Kidney (tissue), 14 donors: ENCODE results near the gene USH2A. TPM values are rescaled to one million over a fixed set of nuclear protein-coding genes. Genes with fewer than 3 reads are reported as not detected.

Source experiments
- DNase-seq, 5 donors: peaks; one replicate each; pipeline ENCODE4 v3.0.0-alpha.2; 2013 to 2020
- FAIRE-seq: peaks from 2 replicates; lab custom pipeline; 2012; peaks lifted over from hg19 to GRCh38; lab: Jason Lieb, UNC
- H3K27ac ChIP-seq, 2 donors: one replicate each; pipeline ENCODE4 v1.7.0; 2013; ENCODE audit warnings: low read depth in 2 of 2, low read length in 2 of 2, inconsistent platforms in 1 of 2
- H3K27me3 ChIP-seq: one replicate; pipeline ENCODE4 v1.7.1; 2013; ENCODE audit warnings: low read length, inconsistent platforms; ENCODE audit not compliant: control insufficient read depth, insufficient read depth
- H3K36me3 ChIP-seq, 3 donors: one replicate each; pipeline versions ENCODE4 v1.7.0 to v1.7.1; 2013; ENCODE audit warnings: low read length in 3 of 3, control low read depth in 1 of 3, inconsistent platforms in 1 of 3; ENCODE audit not compliant: insufficient read depth in 3 of 3, control insufficient read depth in 2 of 3
- H3K4me1 ChIP-seq, 3 donors: one replicate each; pipeline versions ENCODE4 v1.7.0 to v1.7.1; 2013; ENCODE audit warnings: low read length in 3 of 3, inconsistent platforms in 1 of 3, low read depth in 1 of 3; ENCODE audit not compliant: control insufficient read depth in 2 of 3, insufficient read depth in 2 of 3
- H3K4me3 ChIP-seq, 3 donors: one replicate each; pipeline versions ENCODE4 v1.7.0 to v1.8.1; 2013; ENCODE audit warnings: low read length in 3 of 3, control low read depth in 1 of 3, inconsistent platforms in 1 of 3
- H3K9ac ChIP-seq, 3 donors: one replicate each; pipeline versions ENCODE4 v1.7.0 to v1.7.1; 2013; ENCODE audit warnings: low read length in 3 of 3, control low read depth in 1 of 3, inconsistent platforms in 1 of 3
- H3K9me3 ChIP-seq, 3 donors: one replicate each; pipeline versions ENCODE4 v1.7.0 to v1.7.1; 2013; ENCODE audit warnings: low read length in 3 of 3, control low read depth in 1 of 3, inconsistent platforms in 1 of 3; ENCODE audit not compliant: control insufficient read depth in 2 of 3, insufficient read depth in 1 of 3
- CTCF ChIP-seq: IDR thresholded peaks from 3 replicates; pipeline ENCODE4 v1.5.1; 2012; ENCODE audit warnings: mild to moderate bottlenecking, moderate library complexity, borderline replicate concordance; ENCODE audit not compliant: insufficient read depth; ENCODE audit errors: extremely low read depth
- intact Hi-C: fragments of 100-400 bp; cut with DNase I; formaldehyde crosslinking; loops from one replicate; pipeline ENCODE4 v1.11.1; 2022
- polyA plus RNA-seq: library from polyadenylated mRNA; stranded (reverse); fragments of 350-450 nt; fragmentation: Illumina TruSeq; extraction: RNeasy Lipid Tissue Mini Kit (QIAGEN cat#74804); gene quantifications from one replicate; pipeline ENCODE4 v1.2.3, GENCODE V29; 2014; ENCODE audit warnings: low read depth, low replicate concordance; ENCODE audit not compliant: insufficient read depth
- total RNA-seq: library from RNA; stranded (reverse); fragmentation: NEBNext Ultra II Directional; extraction: Animal tissue kit (Norgen Biotek cat#: 25700); gene quantifications from one replicate; pipeline ENCODE4 v1.2.1, GENCODE V29; 2021
- donor health status: control.
- donor health status: control.
- donor health status: control.
- donor health status: control.
- donor health status: control.
- donor health status: DM: yes; HTN: yes; CAD: no.
- donor health status: Normal renal cell carcinoma (clear cell type).

Gene USH2A
- total and polyA plus RNA-seq, 2 donors from 2014 or later = 0.06 TPM; not detected in 1

DNA sequence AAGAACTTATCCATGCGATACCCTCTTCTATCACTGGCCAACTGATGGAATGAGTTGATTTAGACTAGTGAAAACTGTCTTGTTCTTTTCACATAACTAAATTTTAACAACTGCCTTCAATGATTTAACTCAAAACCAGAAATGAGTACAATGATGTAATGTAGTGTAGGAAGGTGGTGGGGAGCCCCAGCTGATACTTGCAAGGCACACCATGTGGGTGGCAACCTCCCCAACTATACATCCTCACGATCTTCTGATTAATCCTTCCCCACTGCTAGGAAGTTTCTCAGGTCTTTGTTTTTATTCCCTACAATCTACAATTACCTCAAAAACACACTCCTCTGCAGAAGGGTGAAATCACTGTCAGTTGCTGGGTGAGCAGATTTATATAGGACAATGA, 755.5 kb downstream of the USH2A start:
- DNase-seq = peak in 2 of 5 donors; percentile 32 to 33
- intact Hi-C loops = no loop called here
- Histone ChIP-seq H3K4me1 (no peaks in the 10 kb centered on the region), H3K4me3 (no peak overlapping the region), H3K36me3 (no peaks in the 10 kb centered on the region), H3K9ac (no peak overlapping the region), H3K9me3 (no peaks in the 10 kb centered on the region), H3K27ac (no peak overlapping the region), H3K27me3 (no peaks in the 10 kb centered on the region)
- FAIRE-seq = no peak
- no peak for TF ChIP-seq CTCF

DNA sequence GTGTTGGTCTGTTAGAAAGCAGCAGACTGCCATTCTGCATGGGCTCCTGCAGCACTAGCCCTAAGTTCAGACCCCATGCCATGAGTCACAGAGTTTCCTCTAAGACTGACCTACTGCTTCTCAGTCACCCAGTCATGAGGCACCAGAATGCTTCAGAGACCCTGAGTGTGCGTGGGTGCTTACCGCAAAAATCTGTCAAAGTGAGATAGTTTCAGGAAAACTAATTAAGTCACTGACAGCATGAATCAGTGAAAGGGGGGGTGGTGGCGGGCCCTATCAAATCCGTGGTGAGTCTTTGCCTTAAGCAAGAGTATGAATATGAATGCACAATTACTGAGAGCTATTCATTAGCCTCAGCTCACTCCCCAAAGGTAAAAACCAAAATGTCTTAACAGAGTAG, 758.0 kb downstream of the USH2A start:
- FAIRE-seq (no peak), DNase-seq (no peak)
- no peak overlapping the region for H3K9ac ChIP-seq
- H3K27ac ChIP-seq = no peak overlapping the region
- H3K4me1 ChIP-seq = no peaks in the 10 kb centered on the region
- intact Hi-C loops = no loop called here
- no peak for TF ChIP-seq CTCF
- H3K4me3 ChIP-seq = no peak overlapping the region
- no peaks in the 10 kb centered on the region for H3K9me3 ChIP-seq
- H3K27me3 ChIP-seq = no peaks in the 10 kb centered on the region
- H3K36me3 ChIP-seq = no peaks in the 10 kb centered on the region

GRCh38 chr1:215661033-215661432, 762.2 kb downstream of the USH2A start:
- H3K4me1 ChIP-seq = no peaks in the 10 kb centered on the region
- FAIRE-seq (no peak), DNase-seq (no peak)
- no peak overlapping the region for H3K4me3 ChIP-seq
- H3K27me3 ChIP-seq = no peaks in the 10 kb centered on the region
- H3K9ac ChIP-seq = no peak overlapping the region
- no peaks in the 10 kb centered on the region for H3K36me3 ChIP-seq
- intact Hi-C loops = no loop called here
- no peak overlapping the region for H3K27ac ChIP-seq
- H3K9me3 ChIP-seq = no peaks in the 10 kb centered on the region
- TF ChIP-seq CTCF = no peak

- Histone ChIP-seq H3K4me3 (no peak overlapping the region), H3K9me3 (no peaks in the 10 kb centered on the region), H3K36me3 (no peaks in the 10 kb centered on the region), H3K27ac (no peak overlapping the region), H3K27me3 (no peaks in the 10 kb centered on the region), H3K4me1 (no peaks in the 10 kb centered on the region), H3K9ac (no peak overlapping the region)
- intact Hi-C loops = no loop called here
- DNase-seq (no peak), FAIRE-seq (no peak)
- TF ChIP-seq CTCF = no peak
Observed at GRCh38 chr1:215660259-215660658, 763.0 kb downstream of the USH2A start.
